BE2C (cell line): ENCODE results near the gene COL17A1.
A peak's percentile ranks its signal among the peaks of the same experiment; 100 is the strongest.

Source experiments
- DNase-seq: peaks from one replicate; pipeline ENCODE4 v3.0.0-alpha.2; 2020
- H3K27me3 ChIP-seq: fragments of 250-450 bp; sonication (Bioruptor Pico); 2 replicates; pipeline ENCODE4 v1.5.1; 2020; ENCODE audit warnings: mild to moderate bottlenecking
- H3K36me3 ChIP-seq: fragments of 250-450 bp; sonication (Bioruptor Pico); 2 replicates; pipeline ENCODE4 v1.5.1; 2020; ENCODE audit warnings: mild to moderate bottlenecking
- H3K4me1 ChIP-seq: fragments of 250-450 bp; sonication (Bioruptor Pico); 2 replicates; pipeline ENCODE4 v1.5.1; 2020
- H3K4me3 ChIP-seq: 2 replicates; pipeline ENCODE4 v1.5.1; 2011; ENCODE audit warnings: low read depth, low read length
- H3K9me3 ChIP-seq: fragments of 250-450 bp; sonication (Bioruptor Pico); 2 replicates; pipeline ENCODE4 v1.5.1; 2020
- TF ChIP-seq, protein P1 (sequence below): IDR thresholded peaks from 2 replicates; pipeline ENCODE4 v1.5.1; 2012; ENCODE audit warnings: mild to moderate bottlenecking, low read depth, low read length

Gene COL17A1

DNA sequence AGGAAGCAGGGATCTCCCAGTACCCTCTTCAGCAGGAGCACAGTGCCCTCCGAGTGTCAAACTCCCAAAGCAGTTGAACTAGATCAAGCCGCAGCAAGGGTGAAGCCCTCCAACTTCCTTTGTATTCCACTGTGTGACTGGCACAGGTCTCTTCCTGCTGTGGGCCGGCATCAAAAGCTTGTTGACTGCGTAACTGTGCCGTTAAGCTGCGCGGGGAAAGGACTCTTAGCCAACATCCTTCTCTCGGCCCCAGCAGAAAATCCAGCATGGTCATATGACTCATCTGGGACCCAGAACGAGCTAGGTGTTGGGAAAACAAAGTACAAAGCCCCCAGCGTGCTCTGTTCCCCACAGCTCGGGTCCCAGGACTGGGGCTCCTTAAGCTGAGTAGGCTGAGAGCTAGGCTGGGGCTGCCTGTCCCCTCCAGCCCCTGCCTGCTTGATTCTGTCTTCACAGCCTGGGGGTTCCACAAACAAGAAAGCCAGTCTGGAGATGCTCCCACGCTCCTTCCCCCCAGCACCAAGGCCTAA lies 52.2 kb downstream of the COL17A1 start:
- Histone ChIP-seq H3K36me3 (no peaks in the 10 kb centered on the region), H3K27me3 (no peaks in the 10 kb centered on the region), H3K9me3 (no peaks in the 10 kb centered on the region), H3K4me1 (no peaks in the 10 kb centered on the region), H3K4me3 (no peak overlapping the region)
- DNase-seq: no peak
- TF ChIP-seq, protein P1, sequence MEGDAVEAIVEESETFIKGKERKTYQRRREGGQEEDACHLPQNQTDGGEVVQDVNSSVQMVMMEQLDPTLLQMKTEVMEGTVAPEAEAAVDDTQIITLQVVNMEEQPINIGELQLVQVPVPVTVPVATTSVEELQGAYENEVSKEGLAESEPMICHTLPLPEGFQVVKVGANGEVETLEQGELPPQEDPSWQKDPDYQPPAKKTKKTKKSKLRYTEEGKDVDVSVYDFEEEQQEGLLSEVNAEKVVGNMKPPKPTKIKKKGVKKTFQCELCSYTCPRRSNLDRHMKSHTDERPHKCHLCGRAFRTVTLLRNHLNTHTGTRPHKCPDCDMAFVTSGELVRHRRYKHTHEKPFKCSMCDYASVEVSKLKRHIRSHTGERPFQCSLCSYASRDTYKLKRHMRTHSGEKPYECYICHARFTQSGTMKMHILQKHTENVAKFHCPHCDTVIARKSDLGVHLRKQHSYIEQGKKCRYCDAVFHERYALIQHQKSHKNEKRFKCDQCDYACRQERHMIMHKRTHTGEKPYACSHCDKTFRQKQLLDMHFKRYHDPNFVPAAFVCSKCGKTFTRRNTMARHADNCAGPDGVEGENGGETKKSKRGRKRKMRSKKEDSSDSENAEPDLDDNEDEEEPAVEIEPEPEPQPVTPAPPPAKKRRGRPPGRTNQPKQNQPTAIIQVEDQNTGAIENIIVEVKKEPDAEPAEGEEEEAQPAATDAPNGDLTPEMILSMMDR: no peak

DNA sequence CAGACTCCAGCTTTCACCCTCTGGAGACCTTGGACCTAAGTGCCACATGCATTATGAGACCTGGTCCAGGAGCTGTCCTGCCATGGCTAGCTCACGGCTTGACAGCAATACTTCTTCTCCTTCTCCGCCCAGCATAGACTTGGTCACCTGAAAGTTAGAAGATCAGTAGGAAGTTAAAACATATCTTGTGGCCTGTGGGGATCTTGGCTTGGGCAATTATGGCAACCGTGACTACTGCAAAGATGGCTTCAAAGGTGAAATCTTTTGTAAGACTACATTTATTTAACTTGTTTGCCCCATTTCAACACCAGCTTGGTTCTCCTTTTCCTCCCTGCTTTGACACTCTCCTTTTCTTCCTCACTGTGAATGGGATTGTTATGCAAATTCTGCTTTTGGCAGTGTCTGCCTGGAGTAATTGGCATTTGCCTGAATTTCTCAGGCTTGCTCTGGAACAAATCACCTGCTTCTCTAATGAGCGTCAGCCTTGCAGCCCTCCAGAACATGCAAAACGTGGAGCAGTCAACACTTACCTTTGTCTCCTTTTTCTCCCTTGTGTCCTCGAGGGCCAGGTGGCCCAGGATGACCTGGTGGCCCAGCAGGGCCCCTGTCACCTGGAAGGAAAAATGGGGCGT lies 53.4 kb downstream of the COL17A1 start:
- no peaks in the 10 kb centered on the region for H3K9me3 ChIP-seq
- H3K27me3 ChIP-seq: no peaks in the 10 kb centered on the region
- TF ChIP-seq, protein P1: no peak
- H3K4me1 ChIP-seq: no peaks in the 10 kb centered on the region
- H3K4me3 ChIP-seq: no peak overlapping the region
- H3K36me3 ChIP-seq: no peaks in the 10 kb centered on the region
- no peak for DNase-seq

DNA sequence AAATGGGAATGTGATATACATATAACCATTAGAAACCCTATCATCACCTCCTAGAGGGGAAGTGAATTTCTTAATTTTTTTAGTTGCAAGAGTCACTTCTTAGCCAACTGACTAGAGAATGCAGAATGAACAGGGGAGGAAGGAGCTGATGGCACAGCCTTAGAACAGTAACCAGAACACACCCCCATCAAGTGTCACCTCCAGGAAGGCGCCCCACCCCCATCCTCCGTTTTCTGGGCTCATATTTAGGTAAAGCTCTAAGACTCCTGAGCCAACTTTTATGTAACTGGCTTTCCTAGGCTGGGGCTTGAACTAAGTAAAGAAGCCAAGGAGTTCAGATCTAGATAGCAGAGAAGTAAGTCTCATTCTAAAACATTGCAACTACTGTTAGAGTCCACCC lies 54.0 kb downstream of the COL17A1 start:
- no peaks in the 10 kb centered on the region for H3K9me3 ChIP-seq
- no peaks in the 10 kb centered on the region for H3K27me3 ChIP-seq
- DNase-seq: no peak
- H3K4me1 ChIP-seq: no peaks in the 10 kb centered on the region
- no peaks in the 10 kb centered on the region for H3K36me3 ChIP-seq
- TF ChIP-seq, protein P1: no peak
- no peak overlapping the region for H3K4me3 ChIP-seq

DNA sequence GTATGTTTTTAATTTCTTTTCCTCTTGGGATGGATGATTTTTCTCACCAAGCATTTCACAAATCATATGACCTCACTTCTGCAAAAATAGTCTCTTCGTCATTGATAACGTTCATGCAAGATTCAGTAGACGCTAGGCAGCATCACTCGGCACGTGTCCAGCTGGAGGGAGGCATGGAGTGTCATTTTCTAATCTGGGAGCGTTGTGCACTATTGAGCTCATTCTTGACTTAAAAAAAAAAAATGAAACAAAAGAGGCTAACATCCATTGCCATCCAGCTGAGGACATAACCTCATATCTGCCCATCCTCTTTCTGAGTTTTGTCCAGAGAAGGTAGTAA lies 56.2 kb downstream of the COL17A1 start:
- H3K27me3 ChIP-seq: no peaks in the 10 kb centered on the region
- no peaks in the 10 kb centered on the region for H3K9me3 ChIP-seq
- TF ChIP-seq, protein P1: no peak
- no peak overlapping the region for H3K4me3 ChIP-seq
- no peaks in the 10 kb centered on the region for H3K36me3 ChIP-seq
- no peaks in the 10 kb centered on the region for H3K4me1 ChIP-seq
- DNase-seq: no peak

DNA sequence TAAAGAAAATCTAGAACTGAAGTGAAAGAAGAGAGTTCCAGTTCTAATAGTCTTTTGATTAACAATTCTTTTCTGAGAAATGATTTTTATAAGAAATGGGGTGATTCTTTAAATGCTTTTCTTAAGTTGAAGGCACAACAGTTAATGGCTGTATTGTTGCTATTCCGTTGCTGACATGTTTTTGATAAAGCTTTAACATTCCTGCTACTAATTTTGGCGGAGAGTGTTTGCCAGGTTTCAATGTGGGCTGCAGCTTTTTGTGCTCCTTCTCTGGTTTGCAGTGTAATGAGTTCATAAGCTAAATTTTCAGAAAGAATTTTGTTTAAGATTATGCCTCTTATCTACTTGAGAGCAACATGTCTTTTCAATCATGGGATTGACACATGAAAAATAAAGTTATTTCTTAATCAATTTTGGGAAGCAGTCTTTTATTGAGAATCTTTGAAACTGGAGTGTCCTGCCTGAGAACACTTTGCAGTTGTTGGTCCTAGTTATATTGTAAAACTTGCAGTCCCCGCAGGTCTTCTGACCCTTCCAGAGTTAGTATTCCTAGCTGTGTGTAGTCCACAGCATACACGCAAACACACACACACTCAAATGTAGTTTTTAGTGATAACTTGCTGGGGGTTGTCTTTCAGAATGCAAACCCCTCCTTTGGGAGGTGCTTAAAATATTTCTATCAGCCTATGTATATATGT lies 56.7 kb downstream of the COL17A1 start:
- TF ChIP-seq, protein P1: no peak
- DNase-seq: no peak
- H3K9me3 ChIP-seq: no peaks in the 10 kb centered on the region
- H3K27me3 ChIP-seq: no peaks in the 10 kb centered on the region
- H3K36me3 ChIP-seq: no peaks in the 10 kb centered on the region
- H3K4me1 ChIP-seq: no peaks in the 10 kb centered on the region
- H3K4me3 ChIP-seq: no peak overlapping the region

DNA sequence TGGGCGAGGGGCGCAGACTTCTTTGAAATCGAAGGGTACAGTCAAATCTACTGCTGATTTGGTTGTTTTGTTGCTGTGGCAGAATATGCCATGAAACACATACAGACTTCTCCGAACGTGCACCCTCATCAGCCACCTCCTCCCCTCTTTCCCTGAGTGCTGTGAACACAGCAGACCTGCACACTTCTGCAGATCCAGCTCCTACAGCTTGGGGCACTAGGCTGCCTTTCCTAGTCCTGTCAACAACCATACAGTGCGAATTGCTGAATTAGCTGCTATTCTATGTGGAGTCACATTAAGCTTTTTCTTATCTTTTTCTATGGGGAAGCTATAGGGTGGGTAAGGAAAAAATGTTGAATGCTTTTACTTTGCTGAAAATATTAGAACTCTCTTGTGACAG lies 57.5 kb downstream of the COL17A1 start:
- no peak overlapping the region for H3K4me3 ChIP-seq
- TF ChIP-seq, protein P1: peak; percentile 52
- H3K27me3 ChIP-seq: no peaks in the 10 kb centered on the region
- no peaks in the 10 kb centered on the region for H3K9me3 ChIP-seq
- DNase-seq: no peak
- H3K36me3 ChIP-seq: 0 out of 2 replicates have a peak, but pooled peaks cover 2% of the 10 kb centered on the region
- no peaks in the 10 kb centered on the region for H3K4me1 ChIP-seq
